HEK293 (cell line): Measurements from ENCODE around the gene DUS3L.

Experiments
- CTCF ChIA-PET: fragments of 350-600 bp; formaldehyde crosslinking; extraction: SDS; loops from one replicate; lab custom pipeline; 2021; ENCODE audit warnings: antibody characterized with exemption; lab: Yijun Ruan, JAX
- POLR2A ChIA-PET: fragments of 300-600 bp; formaldehyde crosslinking; extraction: SDS; loops from one replicate; lab custom pipeline; 2020; ENCODE audit warnings: antibody characterized with exemption, inconsistent platforms; lab: Yijun Ruan, JAX
- H3K27ac ChIP-seq: fragments of 200-500 bp; sonication (Bioruptor generic); 2 replicates; pipeline ENCODE4 v1.5.1; 2014; ENCODE audit warnings: low read depth, low read length, control low read depth, inconsistent platforms; ENCODE audit errors: extremely low read depth
- H3K36me3 ChIP-seq, 2 experiments: fragments of 200-500 bp in 1 of 2; sonication (Bioruptor generic) in 1 of 2; 1 replicate in 1 of 2; 2 replicates in 1 of 2; pipeline ENCODE4 v1.5.1; 2014 to 2017; ENCODE audit warnings: inconsistent platforms in 2 of 2, low read length in 2 of 2; ENCODE audit not compliant: control insufficient read depth in 2 of 2, insufficient read depth in 1 of 2
- H3K4me1 ChIP-seq: fragments of 200-500 bp; sonication (Bioruptor generic); 2 replicates; pipeline ENCODE4 v1.5.1; 2014; ENCODE audit warnings: mild to moderate bottlenecking, low read length, inconsistent platforms; ENCODE audit not compliant: control insufficient read depth, insufficient read depth
- H3K4me3 ChIP-seq: 2 replicates; pipeline ENCODE4 v1.5.1; 2011; ENCODE audit warnings: low read depth, mild to moderate bottlenecking, control low read depth, low read length, moderate library complexity
- H3K9me3 ChIP-seq: fragments of 200-500 bp; sonication (Bioruptor generic); 2 replicates; pipeline ENCODE4 v1.5.1; 2014; ENCODE audit warnings: low read depth, low read length, inconsistent platforms; ENCODE audit not compliant: control insufficient read depth, insufficient read depth
- EGR2 ChIP-seq: fragments of 450-650 bp; formaldehyde crosslinking; IDR thresholded peaks from 2 replicates; pipeline ENCODE4 v1.5.1; 2016; ENCODE audit warnings: low read depth, missing biosample characterization, missing genetic modification characterization
- GLIS1 ChIP-seq: fragments of 450-650 bp; formaldehyde crosslinking; IDR thresholded peaks from 2 replicates; pipeline ENCODE4 v1.5.1; 2016; ENCODE audit warnings: missing biosample characterization, missing genetic modification characterization
- GLIS2 ChIP-seq: fragments of 450-650 bp; formaldehyde crosslinking; IDR thresholded peaks from 2 replicates; pipeline ENCODE4 v1.5.1; 2016; ENCODE audit warnings: missing biosample characterization, missing genetic modification characterization
- OSR2 ChIP-seq: fragments of 450-650 bp; formaldehyde crosslinking; IDR thresholded peaks from 2 replicates; pipeline ENCODE4 v1.5.1; 2016; ENCODE audit warnings: missing biosample characterization, missing genetic modification characterization
- OVOL3 ChIP-seq: fragments of 450-650 bp; formaldehyde crosslinking; IDR thresholded peaks from 2 replicates; pipeline ENCODE4 v1.5.1; 2016; ENCODE audit warnings: missing biosample characterization, missing genetic modification characterization
- SP2 ChIP-seq: fragments of 450-650 bp; formaldehyde crosslinking; IDR thresholded peaks from 2 replicates; pipeline ENCODE4 v1.5.1; 2016; ENCODE audit warnings: missing biosample characterization, missing genetic modification characterization
- SP3 ChIP-seq: fragments of 450-650 bp; formaldehyde crosslinking; IDR thresholded peaks from 2 replicates; pipeline ENCODE4 v1.5.1; 2016; ENCODE audit warnings: missing biosample characterization, missing genetic modification characterization
- SP7 ChIP-seq: fragments of 450-650 bp; formaldehyde crosslinking; IDR thresholded peaks from 2 replicates; pipeline ENCODE4 v1.5.1; 2016; ENCODE audit warnings: missing biosample characterization, missing genetic modification characterization
- ZBTB48 ChIP-seq: fragments of 450-650 bp; formaldehyde crosslinking; IDR thresholded peaks from 2 replicates; pipeline ENCODE4 v1.5.1; 2016; ENCODE audit warnings: missing biosample characterization, missing genetic modification characterization
- ZEB2 ChIP-seq: fragments of 450-650 bp; formaldehyde crosslinking; IDR thresholded peaks from 2 replicates; pipeline ENCODE4 v1.5.1; 2016; ENCODE audit warnings: missing biosample characterization, missing genetic modification characterization
- ZFHX2 ChIP-seq: fragments of 450-650 bp; formaldehyde crosslinking; conservative IDR thresholded peaks from 2 replicates; pipeline ENCODE4 v1.5.1; 2016; ENCODE audit warnings: missing biosample characterization, missing genetic modification characterization
- ZIC2 ChIP-seq: fragments of 450-650 bp; formaldehyde crosslinking; IDR thresholded peaks from 2 replicates; pipeline ENCODE4 v1.5.1; 2016; ENCODE audit warnings: missing biosample characterization, missing genetic modification characterization
- ZNF18 ChIP-seq: fragments of 450-650 bp; formaldehyde crosslinking; IDR thresholded peaks from 2 replicates; pipeline ENCODE4 v1.5.1; 2016; ENCODE audit warnings: missing biosample characterization, missing genetic modification characterization
- ZNF19 ChIP-seq: fragments of 450-650 bp; formaldehyde crosslinking; IDR thresholded peaks from 2 replicates; pipeline ENCODE4; 2016; ENCODE audit warnings: missing biosample characterization, missing genetic modification characterization, low read depth
- ZNF2 ChIP-seq: fragments of 450-650 bp; formaldehyde crosslinking; IDR thresholded peaks from 2 replicates; pipeline ENCODE4 v1.5.1; 2016; ENCODE audit warnings: missing biosample characterization, missing genetic modification characterization
- ZNF302 ChIP-seq: fragments of 450-650 bp; formaldehyde crosslinking; IDR thresholded peaks from 2 replicates; pipeline ENCODE4 v1.5.1; 2016; ENCODE audit warnings: missing biosample characterization, missing genetic modification characterization, low read depth
- ZNF341 ChIP-seq: fragments of 450-650 bp; formaldehyde crosslinking; IDR thresholded peaks from 2 replicates; pipeline ENCODE4; 2016; ENCODE audit warnings: low read depth, missing biosample characterization, missing genetic modification characterization
- ZNF394 ChIP-seq: fragments of 450-650 bp; formaldehyde crosslinking; IDR thresholded peaks from 2 replicates; pipeline ENCODE4 v1.5.1; 2016; ENCODE audit warnings: missing biosample characterization, missing genetic modification characterization, mild to moderate bottlenecking, moderate library complexity, borderline replicate concordance
- ZNF398 ChIP-seq: fragments of 450-650 bp; formaldehyde crosslinking; IDR thresholded peaks from 2 replicates; pipeline ENCODE4 v1.5.1; 2017; ENCODE audit warnings: missing biosample characterization, missing genetic modification characterization
- ZNF529 ChIP-seq: fragments of 450-650 bp; formaldehyde crosslinking; IDR thresholded peaks from 2 replicates; pipeline ENCODE4 v1.5.1; 2017; ENCODE audit warnings: missing genetic modification characterization, missing biosample characterization; ENCODE audit not compliant: insufficient replicate concordance
- ZNF560 ChIP-seq: fragments of 450-650 bp; formaldehyde crosslinking; IDR thresholded peaks from 2 replicates; pipeline ENCODE4 v1.5.1; 2017; ENCODE audit warnings: missing biosample characterization, missing genetic modification characterization, borderline replicate concordance
- ZNF629 ChIP-seq: fragments of 450-650 bp; formaldehyde crosslinking; IDR thresholded peaks from 2 replicates; pipeline ENCODE4 v1.5.1; 2017; ENCODE audit warnings: missing biosample characterization, missing genetic modification characterization
- ZNF654 ChIP-seq: fragments of 450-650 bp; formaldehyde crosslinking; IDR thresholded peaks from 2 replicates; pipeline ENCODE4 v1.5.1; 2016; ENCODE audit warnings: low read depth, missing biosample characterization, missing genetic modification characterization
- ZNF792 ChIP-seq: fragments of 450-650 bp; formaldehyde crosslinking; IDR thresholded peaks from 2 replicates; pipeline ENCODE4 v1.5.1; 2016; ENCODE audit warnings: missing biosample characterization, missing genetic modification characterization
- ZSCAN30 ChIP-seq: fragments of 450-650 bp; IDR thresholded peaks from 2 replicates; pipeline ENCODE4 v1.5.1; 2018; ENCODE audit warnings: missing biosample characterization, mild to moderate bottlenecking, missing genetic modification characterization, moderate library complexity
- ZSCAN4 ChIP-seq: fragments of 450-650 bp; formaldehyde crosslinking; IDR thresholded peaks from 2 replicates; pipeline ENCODE4 v1.5.1; 2017; ENCODE audit warnings: missing biosample characterization, missing genetic modification characterization
- TF ChIP-seq, protein P1 (sequence below): fragments of 450-650 bp; formaldehyde crosslinking; IDR thresholded peaks from 2 replicates; pipeline ENCODE4 v1.5.1; 2016; ENCODE audit warnings: missing biosample characterization, missing genetic modification characterization

Gene DUS3L

GRCh38 chr19:5806133-5806489, 15.1 kb upstream of the DUS3L start:
- H3K4me1 ChIP-seq, result peaks cover 3% of the 10 kb centered on the region; the same call in 1 of the 2 replicates
- H3K4me3 ChIP-seq, result no peak overlapping the region
- H3K9me3 ChIP-seq, result no peaks in the 10 kb centered on the region
- H3K27ac ChIP-seq, result no peak overlapping the region
- TF ChIP-seq SP7 (tag by site-specific recombination) (no peak), ZNF18 (tag by site-specific recombination) (no peak), ZNF654 (tag by site-specific recombination) (0 out of 2 replicates have a peak, but pooled peaks have one; percentile 1), ZNF341 (tag by site-specific recombination) (peak; percentile 60)
- TF ChIP-seq, protein P1, sequence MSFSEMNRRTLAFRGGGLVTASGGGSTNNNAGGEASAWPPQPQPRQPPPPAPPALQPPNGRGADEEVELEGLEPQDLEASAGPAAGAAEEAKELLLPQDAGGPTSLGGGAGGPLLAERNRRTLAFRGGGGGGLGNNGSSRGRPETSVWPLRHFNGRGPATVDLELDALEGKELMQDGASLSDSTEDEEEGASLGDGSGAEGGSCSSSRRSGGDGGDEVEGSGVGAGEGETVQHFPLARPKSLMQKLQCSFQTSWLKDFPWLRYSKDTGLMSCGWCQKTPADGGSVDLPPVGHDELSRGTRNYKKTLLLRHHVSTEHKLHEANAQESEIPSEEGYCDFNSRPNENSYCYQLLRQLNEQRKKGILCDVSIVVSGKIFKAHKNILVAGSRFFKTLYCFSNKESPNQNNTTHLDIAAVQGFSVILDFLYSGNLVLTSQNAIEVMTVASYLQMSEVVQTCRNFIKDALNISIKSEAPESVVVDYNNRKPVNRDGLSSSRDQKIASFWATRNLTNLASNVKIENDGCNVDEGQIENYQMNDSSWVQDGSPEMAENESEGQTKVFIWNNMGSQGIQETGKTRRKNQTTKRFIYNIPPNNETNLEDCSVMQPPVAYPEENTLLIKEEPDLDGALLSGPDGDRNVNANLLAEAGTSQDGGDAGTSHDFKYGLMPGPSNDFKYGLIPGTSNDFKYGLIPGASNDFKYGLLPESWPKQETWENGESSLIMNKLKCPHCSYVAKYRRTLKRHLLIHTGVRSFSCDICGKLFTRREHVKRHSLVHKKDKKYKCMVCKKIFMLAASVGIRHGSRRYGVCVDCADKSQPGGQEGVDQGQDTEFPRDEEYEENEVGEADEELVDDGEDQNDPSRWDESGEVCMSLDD (tag by site-specific recombination), result 0 out of 2 replicates have a peak, but pooled peaks have one; percentile 14
- H3K36me3 ChIP-seq, result no peaks in the 10 kb centered on the region
- ChIA-PET CTCF (interaction anchor here (0.8 to 1.6 kb wide), 6 partner anchors 17 to 181 kb away, joined by 3 to 8 read pairs (median 6); no protein-coding TSS in a partner anchor), POLR2A (interaction anchor here (0.7 kb wide), 1 partner anchor 68 kb away, joined by 3 read pairs; no protein-coding TSS in a partner anchor)

DNA sequence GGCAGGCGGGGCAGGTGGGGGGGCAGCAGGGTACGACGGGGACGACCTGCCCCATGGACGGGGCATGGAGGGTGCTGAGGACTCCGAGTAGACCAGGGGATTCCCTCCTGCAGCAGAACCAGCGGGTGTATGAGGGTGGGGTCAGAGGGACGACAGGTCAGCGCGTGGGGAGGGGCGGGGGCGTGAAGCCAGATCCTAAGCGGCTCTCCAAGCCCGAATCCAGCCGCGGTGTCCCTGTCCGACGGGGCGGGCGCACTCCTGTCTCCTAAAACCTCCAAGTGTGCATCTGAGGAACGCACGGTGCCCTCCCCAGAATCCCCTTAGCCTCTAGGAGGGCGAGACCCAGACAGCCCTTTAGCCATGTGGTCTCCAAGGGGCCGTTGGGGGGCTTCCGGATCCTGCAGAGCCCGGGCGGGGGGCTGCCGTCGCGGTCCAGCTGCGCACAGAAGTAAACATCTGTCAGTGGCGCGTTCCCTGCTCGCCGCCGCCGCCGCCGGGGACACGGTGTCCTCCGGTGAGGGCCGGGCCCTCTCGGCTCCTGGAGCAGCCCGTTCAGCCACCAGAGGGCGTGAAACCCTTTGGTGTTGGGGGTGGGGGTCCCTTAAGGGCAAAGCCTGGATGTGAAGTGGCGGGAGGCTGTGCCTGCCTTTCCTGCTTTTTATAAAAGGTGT, 14.6 kb upstream of the DUS3L start:
- peaks cover 3% of the 10 kb centered on the region; the same call in 1 of the 2 replicates for H3K4me1 ChIP-seq
- H3K4me3 ChIP-seq, result peak overlapping the region; percentile 26
- no peaks in the 10 kb centered on the region for H3K9me3 ChIP-seq
- no peaks in the 10 kb centered on the region for H3K36me3 ChIP-seq
- ChIA-PET POLR2A (no interaction called here), CTCF (interaction anchor here (0.6 to 1.6 kb wide), 4 partner anchors 17 to 88 kb away, joined by 3 to 8 read pairs (median 6); no protein-coding TSS in a partner anchor)
- H3K27ac ChIP-seq, result no peak overlapping the region
- TF ChIP-seq GLIS1 (tag by site-specific recombination) (peak; percentile 62), ZIC2 (tag by site-specific recombination) (peak; percentile 81), ZNF398 (peak; percentile 59), SP2 (0 out of 2 replicates have a peak, but pooled peaks have one; percentile 25), ZNF302 (tag by site-specific recombination) (no peak), ZNF629 (tag by site-specific recombination) (0 out of 2 replicates have a peak, but pooled peaks have one; percentile 23), GLIS2 (tag by site-specific recombination) (0 out of 2 replicates have a peak, but pooled peaks have one; percentile 32), ZEB2 (peak; percentile 87), ZBTB48 (peak; percentile 91), ZSCAN4 (no peak), ZNF792 (tag by site-specific recombination) (peak; percentile 59; the same call in 1 of the 2 replicates), ZSCAN30 (tag by site-specific recombination) (peak; percentile 49; the same call in 1 of the 2 replicates), EGR2 (tag by site-specific recombination) (peak; percentile 60), OVOL3 (tag by site-specific recombination) (no peak), ZFHX2 (tag by site-specific recombination) (peak; percentile 72), OSR2 (tag by site-specific recombination) (no peak), ZNF19 (tag by site-specific recombination) (no peak), ZNF2 (tag by site-specific recombination) (peak; percentile 43; the same call in 1 of the 2 replicates), SP3 (tag by site-specific recombination) (peak; percentile 40; the same call in 1 of the 2 replicates), ZNF394 (tag by site-specific recombination) (peak; percentile 24; the same call in 1 of the 2 replicates), ZNF341 (tag by site-specific recombination) (peak; percentile 97), ZNF529 (tag by site-specific recombination) (no peak), ZNF560 (tag by site-specific recombination) (peak; percentile 37; the same call in 1 of the 2 replicates)
